ENCODE measurements around the gene SYNE2.

GRCh38 chr14:63972323-63972932 is 119.6 kb downstream of the SYNE2 start:
- TF ChIP-seq CTCF (conservative IDR thresholded peaks at IDR 0.05; ENCODE audit: low read depth, low read length) (no peak), EZH2 (IDR thresholded peaks at IDR 0.05; ENCODE audit: low read length, unreplicated experiment) (no peak)

Measured in PC-3 (cell line).